ENCODE data around the gene RNASE9.

DNA sequence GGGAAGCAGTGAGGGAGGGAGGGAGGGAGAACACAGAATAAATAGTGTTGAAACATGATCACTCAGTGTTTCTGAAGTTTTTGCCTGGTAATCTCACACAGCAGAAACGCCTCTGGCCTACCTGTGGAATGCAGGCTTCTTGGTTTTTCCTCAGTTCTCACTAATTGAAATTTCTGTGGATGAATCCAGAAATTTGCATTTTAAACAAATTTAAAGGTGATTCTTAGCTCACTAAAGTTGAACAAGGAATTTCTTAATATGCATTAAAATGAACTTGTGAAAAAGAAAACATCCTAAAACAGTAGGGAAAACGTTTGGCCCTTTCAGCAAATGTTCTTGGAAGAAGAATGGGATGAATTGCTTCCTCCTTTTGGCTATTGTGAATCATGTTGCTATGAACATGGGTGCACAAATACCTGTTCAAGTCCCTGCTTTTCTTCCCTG, 1.4 kb downstream of the RNASE9 start:
- TF ChIP-seq CTCF (IDR thresholded peaks at IDR 0.05), result no peak
- no peak for TF ChIP-seq POLR2A (IDR thresholded peaks at IDR 0.05)

Data from testis (tissue), 2 donors.